Right ventricle myocardium inferior (tissue), 1 donor: ENCODE data around the gene FARP2. TPM values are rescaled to one million over a fixed set of nuclear protein-coding genes. Genes with fewer than 3 reads are reported as not detected.
A peak's percentile ranks its signal among the peaks of the same experiment; 100 is the strongest.

Source experiments
- ATAC-seq: fragments of 200-7000 bp; cut with Tn5 transposase; one replicate; pipeline ENCODE4 v1.9.1; 2020; ENCODE audit warnings: mild to moderate bottlenecking, moderate library complexity
- DNase-seq: peaks from one replicate; pipeline ENCODE4 v3.0.0; 2021; ENCODE audit errors: missing footprints
- intact Hi-C: fragments of 100-400 bp; cut with DNase I; formaldehyde crosslinking; loops from one replicate; pipeline ENCODE4 v1.11.0; 2022
- microRNA-seq: library from miRNA; unstranded; fragments of <30 nt; microRNA quantifications from one replicate; pipeline ENCODE4 v1.2.0, GENCODE V29; 2020
- total RNA-seq: library from RNA; stranded (reverse); fragmentation: NEBNext Ultra II Directional; extraction: Animal tissue kit (Norgen Biotek cat#: 25700); gene quantifications from one replicate; pipeline ENCODE4 v1.2.1, GENCODE V29; 2021
- donor health status: DM: no; HTN: yes; CAD: no; lungs with severe emphysema.

Gene FARP2
- total RNA-seq, 1 donor from 2014 or later, result 15.0 TPM

DNA sequence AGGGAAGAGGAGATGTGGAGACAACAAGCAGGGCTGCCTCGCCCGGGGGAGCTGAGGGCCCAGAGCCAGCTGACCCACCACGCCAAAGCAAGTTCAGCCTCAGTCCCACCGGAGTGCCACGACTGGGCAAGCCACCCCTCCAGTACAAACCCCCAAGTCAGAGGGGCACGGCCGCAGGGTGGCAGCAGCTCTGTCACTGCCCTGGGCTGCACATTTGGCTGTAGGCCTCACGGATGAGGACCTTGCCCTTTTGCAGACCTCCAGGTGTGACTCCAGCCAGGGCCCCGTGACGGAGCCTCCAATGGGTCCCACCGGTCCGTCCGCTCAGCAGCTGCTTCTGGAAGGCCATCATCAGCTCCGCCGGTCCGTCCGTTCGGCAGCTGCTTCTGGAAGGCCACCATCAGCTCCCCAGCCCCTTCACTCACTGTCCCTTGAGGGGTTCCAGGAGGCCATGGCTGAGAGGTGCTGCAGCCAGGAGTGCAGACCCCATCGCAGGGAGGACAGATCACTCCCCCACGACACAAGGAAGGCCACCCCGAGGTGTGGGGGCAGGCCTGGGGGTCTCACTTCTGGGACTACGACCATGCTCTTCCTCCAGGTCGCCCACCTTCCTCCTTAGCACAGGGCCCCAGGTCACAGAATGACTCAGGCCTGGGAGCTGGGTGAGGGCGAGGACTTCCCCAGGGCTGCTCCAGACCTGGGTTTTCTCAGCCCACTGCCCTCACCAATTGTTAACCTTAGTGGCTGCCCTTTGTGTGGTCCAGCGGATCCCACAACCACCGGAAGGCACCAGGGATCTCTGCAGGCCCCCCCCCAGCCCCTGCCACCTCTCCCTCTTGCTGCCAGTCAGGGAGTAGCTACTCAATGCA, 176.9 kb downstream of the FARP2 start:
- ATAC-seq (no peak), DNase-seq (no peak)
- intact Hi-C loops, result no loop called here

DNA sequence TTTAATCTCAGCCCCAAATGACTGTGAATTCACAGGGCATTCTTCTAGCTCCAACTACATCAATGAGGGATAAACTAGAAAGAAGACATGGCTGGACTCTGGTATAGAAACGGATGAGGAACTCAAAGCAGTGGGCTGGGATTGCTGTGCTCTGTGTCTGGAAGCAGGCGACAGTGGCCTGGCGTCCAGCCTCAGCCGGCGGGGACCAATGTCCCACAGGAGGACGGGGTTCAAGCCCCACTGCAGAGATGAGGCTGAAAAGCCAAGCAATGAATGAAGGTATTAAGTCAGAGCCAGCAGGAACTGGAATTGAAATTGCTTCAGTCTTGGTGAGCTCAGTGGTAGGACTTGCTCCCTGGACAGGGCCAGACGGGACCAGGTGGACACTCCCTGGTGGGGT, 178.2 kb downstream of the FARP2 start:
- intact Hi-C loops, result no loop called here
- DNase-seq, result no peak
- ATAC-seq, result no peak

DNA sequence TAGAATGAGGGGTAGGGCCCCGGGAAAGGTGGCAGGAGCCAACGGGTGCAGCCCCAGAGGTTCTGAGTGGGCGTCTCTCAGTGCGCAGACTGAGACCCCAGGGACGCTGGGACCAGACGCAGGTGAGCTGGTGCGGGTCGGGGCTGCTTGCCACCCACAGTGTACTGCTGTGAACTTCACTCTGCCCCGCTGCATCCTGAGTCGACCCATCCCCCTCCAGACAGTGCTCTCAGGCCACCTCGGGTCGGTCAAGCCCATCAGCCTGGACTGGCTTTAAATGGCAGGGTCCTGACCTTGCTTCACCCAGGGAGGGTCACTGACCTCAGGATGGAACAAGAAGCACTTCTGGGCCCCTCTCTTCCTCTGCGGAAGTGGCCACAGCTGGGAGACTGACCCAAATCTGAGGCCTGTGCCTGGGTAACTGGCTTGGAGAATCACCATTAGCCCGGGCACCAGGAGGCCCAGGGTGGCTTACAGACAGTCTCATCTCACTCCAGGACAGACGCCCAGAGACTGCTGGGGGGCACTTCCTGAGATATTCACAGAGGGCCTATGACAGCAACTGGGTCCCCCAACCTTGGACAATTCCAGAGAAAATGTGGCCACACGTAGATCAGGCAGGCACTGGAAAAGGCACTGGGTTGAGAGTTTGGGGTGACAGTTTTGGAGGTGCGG, 178.8 kb downstream of the FARP2 start:
- intact Hi-C loops, result no loop called here
- ATAC-seq (no peak), DNase-seq (no peak)

DNA sequence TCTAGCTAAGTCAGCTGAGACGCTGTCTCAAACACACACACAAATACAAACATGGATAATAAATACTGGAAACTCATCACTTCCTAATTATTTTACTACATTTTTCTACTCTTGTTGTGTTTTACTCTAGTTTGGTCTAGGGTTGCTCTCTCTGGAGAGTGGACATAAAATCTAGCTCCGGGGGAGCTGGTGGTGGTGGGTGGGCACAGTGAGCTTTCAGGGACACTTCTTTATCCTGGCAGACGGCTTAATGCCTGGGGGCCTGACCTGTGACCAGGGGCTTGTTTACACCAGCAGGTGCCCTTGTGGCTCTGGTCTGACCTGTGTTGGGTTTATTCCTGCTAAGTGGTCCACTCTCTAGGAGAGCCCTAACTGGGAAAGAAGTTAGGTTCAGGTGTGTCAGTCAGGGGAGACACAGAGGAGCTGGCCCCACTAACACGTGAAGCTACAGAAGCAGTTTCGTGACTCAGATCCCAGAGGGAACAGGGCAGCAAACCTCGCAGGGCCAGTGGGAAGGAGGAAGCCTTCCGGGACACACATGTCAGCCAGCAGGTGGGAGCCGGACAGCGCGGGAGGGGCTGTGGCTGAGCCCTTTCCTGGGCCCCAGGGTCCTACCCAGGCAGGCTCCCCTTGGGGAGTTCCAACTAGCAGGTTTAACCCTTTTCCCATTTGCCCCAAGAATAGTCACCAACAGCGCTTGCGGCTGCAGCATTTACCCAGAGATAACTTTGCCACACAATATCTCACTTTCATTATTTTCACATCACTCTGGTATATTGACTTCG, 180.0 kb downstream of the FARP2 start:
- ATAC-seq, result no peak
- DNase-seq, result no peak

DNA sequence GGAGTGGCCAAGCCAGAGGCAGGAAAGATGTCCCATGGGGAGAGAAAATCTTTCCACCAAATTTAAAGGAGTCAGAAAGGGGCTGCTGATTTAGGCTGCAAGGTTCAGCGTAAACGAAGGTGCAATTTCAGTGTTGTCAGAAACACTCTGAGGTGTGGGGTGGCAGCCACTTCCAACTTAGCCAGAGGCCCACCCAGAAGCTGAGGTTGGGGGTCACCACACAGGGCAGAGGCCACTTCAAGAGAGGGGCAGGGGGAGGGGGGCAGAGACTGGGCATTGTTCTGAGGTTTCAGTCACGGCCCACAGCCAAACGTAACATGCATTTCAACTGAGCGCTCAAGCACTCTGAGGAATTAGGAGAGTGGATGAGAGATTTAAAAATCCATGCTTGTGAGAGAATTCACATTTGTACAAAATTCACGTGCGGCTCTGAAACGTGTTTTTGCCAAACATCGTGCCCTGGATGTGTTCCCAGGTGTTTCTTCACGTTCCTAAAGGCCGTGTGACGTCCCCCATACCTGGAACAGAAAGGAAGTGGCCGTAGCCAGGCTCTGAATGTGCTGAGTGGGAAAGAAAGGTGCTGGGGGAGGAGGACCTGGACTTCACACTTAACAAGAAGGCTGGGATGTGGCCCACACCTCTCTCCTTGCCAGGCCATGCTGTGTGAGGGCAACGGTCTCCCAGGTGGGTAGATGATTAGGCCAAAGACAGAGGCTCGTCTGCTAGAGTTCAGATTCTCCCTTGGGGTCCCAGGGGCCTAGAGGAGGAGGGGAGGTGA, 182.9 kb downstream of the FARP2 start:
- DNase-seq (no peak), ATAC-seq (no peak)
- intact Hi-C loops, result no loop called here

More for the DNA sequence above, 180.0 kb downstream of the FARP2 start:
- intact Hi-C loops, result no loop called here

DNA sequence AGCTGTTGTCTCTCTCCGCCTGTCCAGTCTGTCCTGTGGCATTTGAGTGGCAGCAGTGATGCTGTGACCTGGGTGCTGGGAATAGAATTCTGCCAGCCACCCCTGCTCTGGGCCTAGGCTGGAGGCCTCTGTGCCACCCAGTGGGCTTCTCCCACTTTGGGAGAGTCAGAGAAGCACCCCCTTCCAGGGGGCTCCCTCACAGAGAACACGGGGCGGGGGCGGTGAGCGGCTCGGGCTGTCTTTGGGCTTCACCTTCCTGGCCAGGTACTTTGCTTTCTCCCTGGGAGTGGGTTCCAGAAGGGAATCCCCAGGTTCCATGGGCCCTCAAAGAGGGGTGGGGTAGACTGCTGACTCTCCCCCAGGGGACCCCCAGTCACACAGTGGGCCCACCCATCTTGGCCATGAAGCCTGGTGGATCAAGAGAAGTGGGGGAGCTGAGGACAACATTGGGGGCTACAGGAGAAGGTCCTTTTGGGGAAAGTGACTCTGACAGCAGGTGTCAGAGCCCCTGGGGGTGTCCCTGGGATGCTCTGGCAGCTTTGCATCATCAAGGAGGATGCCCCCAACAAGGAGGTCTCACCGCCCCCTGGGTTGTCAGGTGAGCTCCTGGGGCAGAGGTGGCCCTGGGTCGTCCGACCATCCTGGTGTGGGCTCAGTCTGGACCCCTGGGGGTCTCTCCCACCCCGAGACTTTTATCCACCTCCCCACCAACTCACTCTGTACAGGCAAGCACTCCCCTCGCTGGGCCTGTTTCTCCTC, 183.7 kb downstream of the FARP2 start:
- no peak for DNase-seq
- intact Hi-C loops, result no loop called here
- ATAC-seq, result no peak

DNA sequence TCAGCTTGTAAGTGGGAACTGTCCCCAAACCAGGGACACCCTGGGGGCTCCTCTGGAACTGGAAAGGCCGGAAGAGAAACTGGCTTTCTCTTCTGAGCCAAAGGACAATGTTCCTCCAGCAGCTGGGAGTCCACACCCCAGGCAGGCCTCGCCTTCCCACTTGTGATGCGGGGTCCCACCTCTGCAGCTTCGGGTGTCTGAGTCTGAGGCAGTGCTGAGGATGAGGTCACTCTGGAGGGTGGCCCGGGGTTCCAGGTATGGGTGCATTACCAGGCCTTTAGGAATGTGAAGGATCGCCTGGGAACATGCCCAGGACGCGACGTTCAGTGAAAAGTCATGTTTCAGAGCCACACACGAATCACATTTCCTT, 184.3 kb downstream of the FARP2 start:
- DNase-seq (no peak), ATAC-seq (peak; percentile 8)
- intact Hi-C loops, result no loop called here

DNA sequence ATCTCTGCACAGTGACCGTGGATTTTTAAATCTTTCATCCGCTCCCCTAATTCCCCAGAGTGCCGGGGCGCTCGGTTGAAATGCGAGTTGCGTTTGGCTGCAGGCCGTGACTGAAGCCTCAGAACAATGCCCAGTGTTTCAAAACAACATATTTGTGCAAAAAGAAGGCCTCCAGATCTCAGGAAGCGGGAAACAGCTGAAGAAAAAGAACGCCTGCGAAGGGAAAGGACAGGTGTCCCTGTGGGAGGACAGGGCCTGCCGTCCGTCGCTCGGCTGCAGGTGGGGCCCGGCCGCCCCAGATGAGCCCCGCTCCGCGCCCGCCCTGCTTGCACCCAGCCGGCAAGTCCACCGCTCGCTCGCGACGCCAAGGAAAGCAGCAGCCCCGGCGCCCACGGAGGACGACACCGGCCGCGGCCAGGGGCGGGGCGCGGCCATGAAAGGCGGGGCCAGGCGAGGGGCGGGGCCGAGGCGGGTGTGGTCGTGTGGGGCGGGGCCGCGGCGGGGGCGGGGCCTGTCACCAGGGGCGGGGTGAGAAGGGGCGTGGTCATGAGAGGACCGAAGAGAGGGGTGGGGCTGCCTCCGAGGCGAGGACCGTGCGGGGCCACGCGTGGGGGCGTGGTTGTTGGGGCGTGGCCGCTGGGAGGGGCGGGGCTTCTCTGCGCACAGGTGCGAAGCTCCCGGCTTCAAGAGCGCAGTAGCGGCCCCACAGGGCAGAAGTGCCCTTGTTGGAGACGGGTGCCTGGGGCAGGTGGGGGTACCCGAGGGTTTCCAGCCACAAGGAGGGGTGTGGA, 184.9 kb downstream of the FARP2 start:
- intact Hi-C loops, result no loop called here
- ATAC-seq, result peak; percentile 74

DNA sequence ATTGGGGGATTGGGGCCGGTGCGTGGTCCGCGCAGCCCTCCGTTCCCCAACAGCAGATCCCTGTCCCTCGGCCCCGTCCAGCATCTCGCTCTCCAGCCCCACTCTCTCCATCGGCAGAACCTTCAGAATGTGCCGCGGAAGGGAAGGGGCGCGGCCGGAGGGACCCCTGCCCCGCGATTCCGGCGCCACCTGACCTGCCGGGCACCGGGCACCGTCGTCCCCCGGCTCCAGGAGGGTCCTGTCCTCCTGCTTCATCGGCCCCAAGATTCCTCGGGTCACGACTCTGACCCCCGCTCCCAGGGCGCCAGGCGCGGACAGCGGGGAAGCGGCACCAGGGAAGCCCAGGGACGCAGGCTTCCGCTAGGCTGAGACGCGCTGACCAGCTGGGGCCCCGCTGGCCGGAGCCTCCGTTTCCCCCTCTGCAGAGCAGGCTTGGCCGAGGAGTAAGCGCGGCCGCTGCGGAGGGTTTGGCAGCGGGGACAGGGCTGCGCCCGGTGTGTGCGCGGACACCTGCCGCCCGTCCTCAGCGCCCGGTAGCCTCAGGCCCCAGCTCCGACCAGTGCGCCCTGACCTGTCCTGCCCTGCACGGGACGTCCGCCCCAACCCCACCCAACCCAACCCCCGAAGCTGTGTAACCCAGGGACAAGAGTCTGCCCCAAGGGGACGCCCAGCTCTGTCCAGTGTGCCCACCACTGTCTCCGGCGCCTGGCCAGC, 185.6 kb downstream of the FARP2 start:
- DNase-seq, result no peak
- intact Hi-C loops, result no loop called here
- no peak for ATAC-seq

More for the DNA sequence above, 184.9 kb downstream of the FARP2 start:
- DNase-seq, result peak; percentile 79

DNA sequence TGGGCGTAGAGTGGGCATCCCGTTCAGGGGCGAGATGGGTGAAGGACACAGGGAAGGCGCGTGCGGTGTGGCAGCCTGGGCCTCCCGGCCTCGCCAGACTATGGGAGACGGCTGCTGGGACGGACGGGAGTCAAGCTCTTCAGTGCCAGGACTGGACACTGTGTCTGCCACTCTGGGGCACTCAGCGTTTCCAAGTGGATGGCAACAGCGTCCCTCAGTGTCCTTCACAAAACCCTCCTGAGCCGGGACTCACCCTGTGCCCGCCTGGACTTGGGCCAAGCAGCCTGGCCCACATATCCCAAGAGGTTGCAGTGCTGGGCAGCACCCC, 186.2 kb downstream of the FARP2 start:
- intact Hi-C loops, result no loop called here
- DNase-seq, result no peak
- peak; percentile 49 for ATAC-seq

Small RNA genes within 50 kb of the gene (microRNA-seq; reads per million reads assigned to microRNA genes)
- not detected for gene MIR3133

Other genes with a start within 250 kb of the FARP2 start
- 1.4 TPM for gene PASK, start 206.8 kb upstream of the FARP2 start, total RNA-seq
- 66.6 TPM for gene PPP1R7, start 205.8 kb upstream of the FARP2 start, total RNA-seq
- 0.81 TPM for gene ANO7, start 167.6 kb upstream of the FARP2 start, total RNA-seq
- gene HDLBP, start 40.6 kb upstream of the FARP2 start, total RNA-seq, result 393 TPM
- 150 TPM for gene SEPTIN2, start 40.4 kb upstream of the FARP2 start, total RNA-seq
- gene STK25, start 152.3 kb downstream of the FARP2 start, total RNA-seq, result 97.4 TPM
- gene BOK, start 202.5 kb downstream of the FARP2 start, total RNA-seq, result 4.5 TPM